ENCODE data around the gene KCMF1. TPM values are rescaled to one million over a fixed set of nuclear protein-coding genes. Genes with fewer than 3 reads are reported as not detected.

The KCMF1 gene
- polyA plus RNA-seq, 3 donors: 22.5 to 52.9 (median 28.5) TPM

DNA sequence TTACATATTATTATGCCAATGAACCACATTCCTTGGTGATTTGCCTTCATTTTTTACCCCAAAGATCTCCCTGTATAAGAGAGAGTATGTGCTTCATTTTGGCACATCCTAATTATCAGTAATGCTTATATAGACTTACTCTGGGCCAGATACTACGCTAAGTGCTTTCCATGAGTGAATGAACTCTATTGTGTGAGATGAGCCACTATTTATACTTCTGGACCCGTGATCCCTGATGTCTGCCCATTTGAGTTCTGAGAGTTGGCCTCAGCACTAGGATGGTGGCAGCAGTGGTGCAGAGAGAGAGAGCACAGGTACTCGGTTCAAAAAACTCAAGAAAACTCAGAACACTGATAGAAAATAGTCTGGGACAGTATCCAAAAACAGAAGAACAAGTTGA, 17.4 kb upstream of the KCMF1 start:
- TF ChIP-seq, protein P1, sequence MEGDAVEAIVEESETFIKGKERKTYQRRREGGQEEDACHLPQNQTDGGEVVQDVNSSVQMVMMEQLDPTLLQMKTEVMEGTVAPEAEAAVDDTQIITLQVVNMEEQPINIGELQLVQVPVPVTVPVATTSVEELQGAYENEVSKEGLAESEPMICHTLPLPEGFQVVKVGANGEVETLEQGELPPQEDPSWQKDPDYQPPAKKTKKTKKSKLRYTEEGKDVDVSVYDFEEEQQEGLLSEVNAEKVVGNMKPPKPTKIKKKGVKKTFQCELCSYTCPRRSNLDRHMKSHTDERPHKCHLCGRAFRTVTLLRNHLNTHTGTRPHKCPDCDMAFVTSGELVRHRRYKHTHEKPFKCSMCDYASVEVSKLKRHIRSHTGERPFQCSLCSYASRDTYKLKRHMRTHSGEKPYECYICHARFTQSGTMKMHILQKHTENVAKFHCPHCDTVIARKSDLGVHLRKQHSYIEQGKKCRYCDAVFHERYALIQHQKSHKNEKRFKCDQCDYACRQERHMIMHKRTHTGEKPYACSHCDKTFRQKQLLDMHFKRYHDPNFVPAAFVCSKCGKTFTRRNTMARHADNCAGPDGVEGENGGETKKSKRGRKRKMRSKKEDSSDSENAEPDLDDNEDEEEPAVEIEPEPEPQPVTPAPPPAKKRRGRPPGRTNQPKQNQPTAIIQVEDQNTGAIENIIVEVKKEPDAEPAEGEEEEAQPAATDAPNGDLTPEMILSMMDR (IDR thresholded peaks at IDR 0.05): no peak
- intact Hi-C loops (cut with micrococcal nuclease): no loop called here
- no peaks in the 10 kb centered on the region for H4K20me1 ChIP-seq (ENCODE audit: insufficient read depth, low read length)
- H3K4me1 ChIP-seq (ENCODE audit: control insufficient read depth in 1 of 2, insufficient read depth in 2 of 2, low read length in 2 of 2): no peaks in the 10 kb centered on the region
- H3K27ac ChIP-seq (ENCODE audit: low read depth in 1 of 2, low read length in 2 of 2): no peak overlapping the region
- H3K27me3 ChIP-seq (ENCODE audit: control insufficient read depth in 2 of 2, insufficient read depth in 2 of 2, low read length in 2 of 2): no peaks in the 10 kb centered on the region
- no peak overlapping the region for H3K4me3 Mint-ChIP-seq
- H3K27me3 Mint-ChIP-seq (ENCODE audit: low read depth in 3 of 3): no peaks in the 10 kb centered on the region
- H3K27ac Mint-ChIP-seq: peak overlapping the region in 2 of 7 donors; percentile 7 to 44
- no peak overlapping the region for H3K4me3 ChIP-seq (replicated peaks in 1 of 3; ENCODE audit: low read depth in 2 of 3, low read length in 3 of 3)
- peaks cover 0 to 2% (median 2%) of the 10 kb centered on the region in 7 donors for H3K9me3 Mint-ChIP-seq
- H3K4me1 Mint-ChIP-seq: peaks cover 3% of the 10 kb centered on the region
- no peaks in the 10 kb centered on the region for H3K9me3 ChIP-seq (replicated peaks in 1 of 2; ENCODE audit: control insufficient read depth in 1 of 2, insufficient read depth in 1 of 2, low read length in 2 of 2)
- no peak overlapping the region for H3K9ac ChIP-seq (ENCODE audit: insufficient read depth, low read length, poor library complexity, severe bottlenecking)
- no peak overlapping the region for H3K4me2 ChIP-seq (replicated peaks; ENCODE audit: extremely low read depth, low read length, poor library complexity, severe bottlenecking)
- no peak overlapping the region for H2AFZ ChIP-seq (ENCODE audit: insufficient read depth, low read depth, low read length, poor library complexity, severe bottlenecking)
- no peaks in the 10 kb centered on the region for H3K36me3 ChIP-seq (replicated peaks in 1 of 2; ENCODE audit: control insufficient read depth in 1 of 2, insufficient read depth in 2 of 2, low read length in 2 of 2)
- DNase-seq: no peak
- H3K36me3 Mint-ChIP-seq: no peaks in the 10 kb centered on the region
- H3K79me2 ChIP-seq (ENCODE audit: insufficient read depth, low read length): no peaks in the 10 kb centered on the region
- 100% methylated on average over 2 of the region's 3 CpGs for WGBS (ENCODE audit: insufficient coverage)

DNA sequence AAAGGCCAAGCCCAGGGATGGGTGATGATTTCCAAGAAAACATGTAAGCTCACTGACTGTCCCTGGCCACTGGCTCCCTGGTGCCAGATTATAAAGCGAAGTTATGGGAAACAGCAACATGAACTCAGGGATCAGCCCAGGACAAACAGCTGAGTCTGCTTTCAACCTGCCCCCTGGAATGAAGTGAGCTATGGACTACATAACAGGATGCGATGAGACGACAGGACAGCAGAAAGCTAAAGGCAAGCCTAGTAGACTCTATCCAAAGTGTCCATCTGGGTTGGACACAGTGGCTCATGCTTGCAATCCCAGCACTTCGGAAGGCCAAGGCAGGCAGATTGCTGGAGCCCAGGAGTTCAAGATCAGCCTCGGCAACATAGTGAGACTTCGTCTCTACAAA, 16.6 kb upstream of the KCMF1 start:
- no peaks in the 10 kb centered on the region for H3K9me3 ChIP-seq (replicated peaks in 1 of 2; ENCODE audit: control insufficient read depth in 1 of 2, insufficient read depth in 1 of 2, low read length in 2 of 2)
- no peaks in the 10 kb centered on the region for H3K36me3 Mint-ChIP-seq
- 99% methylated on average over 6 of the region's 6 CpGs for WGBS (ENCODE audit: insufficient coverage)
- H3K4me1 ChIP-seq (ENCODE audit: control insufficient read depth in 1 of 2, insufficient read depth in 2 of 2, low read length in 2 of 2): peaks cover 0 to 5% of the 10 kb centered on the region in 2 donors
- H3K27ac ChIP-seq (ENCODE audit: low read depth in 1 of 2, low read length in 2 of 2): no peak overlapping the region
- intact Hi-C loops (cut with micrococcal nuclease): no loop called here
- peaks cover 7% of the 10 kb centered on the region for H3K4me1 Mint-ChIP-seq
- no peak overlapping the region for H3K9ac ChIP-seq (ENCODE audit: insufficient read depth, low read length, poor library complexity, severe bottlenecking)
- peaks cover under 1% of the 10 kb centered on the region for H4K20me1 ChIP-seq (ENCODE audit: insufficient read depth, low read length)
- TF ChIP-seq, protein P1 (IDR thresholded peaks at IDR 0.05): no peak
- no peak overlapping the region for H3K4me3 Mint-ChIP-seq
- H3K79me2 ChIP-seq (ENCODE audit: insufficient read depth, low read length): no peaks in the 10 kb centered on the region
- H3K9me3 Mint-ChIP-seq: peaks cover 0 to 2% (median 2%) of the 10 kb centered on the region in 7 donors
- no peak overlapping the region for H2AFZ ChIP-seq (ENCODE audit: insufficient read depth, low read depth, low read length, poor library complexity, severe bottlenecking)
- DNase-seq: no peak
- H3K4me3 ChIP-seq (replicated peaks in 1 of 3; ENCODE audit: low read depth in 2 of 3, low read length in 3 of 3): no peak overlapping the region
- no peak overlapping the region for H3K4me2 ChIP-seq (replicated peaks; ENCODE audit: extremely low read depth, low read length, poor library complexity, severe bottlenecking)
- no peaks in the 10 kb centered on the region for H3K27me3 ChIP-seq (ENCODE audit: control insufficient read depth in 2 of 2, insufficient read depth in 2 of 2, low read length in 2 of 2)
- no peaks in the 10 kb centered on the region for H3K36me3 ChIP-seq (replicated peaks in 1 of 2; ENCODE audit: control insufficient read depth in 1 of 2, insufficient read depth in 2 of 2, low read length in 2 of 2)
- no peak overlapping the region for H3K27ac Mint-ChIP-seq
- H3K27me3 Mint-ChIP-seq (ENCODE audit: low read depth in 3 of 3): no peaks in the 10 kb centered on the region
